GM23338 (cell line): ENCODE data around the gene GABBR1. TPM values are rescaled to one million over a fixed set of nuclear protein-coding genes. Genes with fewer than 3 reads are reported as not detected.
A peak's percentile ranks its signal among the peaks of the same experiment; 100 is the strongest.

Experiments
- ATAC-seq: fragments of 200-7000 bp; cut with Tn5 transposase; 3 replicates; pipeline ENCODE4 v1.9.1; 2020
- DNase-seq: peaks from one replicate; pipeline ENCODE4 v3.0.0-alpha.2; 2015; ENCODE audit warnings: low spot score
- H2AFZ ChIP-seq: fragments of 200-600 bp; sonication (generic); 2 replicates; pipeline ENCODE4 v1.8.0; 2016; ENCODE audit warnings: antibody characterized with exemption, mild to moderate bottlenecking, moderate library complexity
- H3F3A ChIP-seq: fragments of 200-600 bp; sonication (generic); replicated peaks from 2 replicates; pipeline ENCODE4 v1.8.0; 2017; ENCODE audit warnings: antibody characterized with exemption, mixed run types, low read depth
- H3K27ac ChIP-seq: fragments of 200-600 bp; sonication (generic); 2 replicates; pipeline ENCODE4 v1.6.1; 2016; ENCODE audit warnings: low read depth
- H3K27me3 ChIP-seq: fragments of 200-600 bp; sonication (generic); 2 replicates; pipeline ENCODE4 v1.8.0; 2016; ENCODE audit warnings: mild to moderate bottlenecking, mixed run types, moderate library complexity; ENCODE audit not compliant: insufficient read depth
- H3K36me3 ChIP-seq: fragments of 200-600 bp; sonication (generic); 2 replicates; pipeline ENCODE4 v1.8.0; 2016; ENCODE audit warnings: mild to moderate bottlenecking; ENCODE audit not compliant: insufficient read depth
- H3K4me1 ChIP-seq: fragments of 200-600 bp; sonication (generic); 2 replicates; pipeline ENCODE4 v1.8.0; 2016; ENCODE audit warnings: mild to moderate bottlenecking, moderate library complexity; ENCODE audit not compliant: insufficient read depth
- H3K4me2 ChIP-seq: fragments of 200-600 bp; sonication (generic); 2 replicates; pipeline ENCODE4 v1.7.1; 2017; ENCODE audit warnings: mixed run types
- H3K4me3 ChIP-seq: fragments of 200-600 bp; sonication (generic); 2 replicates; pipeline ENCODE4 v1.6.1; 2016; ENCODE audit warnings: mixed run types
- H3K79me2 ChIP-seq: fragments of 200-600 bp; sonication (generic); replicated peaks from 2 replicates; pipeline ENCODE4 v1.8.0; 2017; ENCODE audit warnings: mild to moderate bottlenecking; ENCODE audit not compliant: insufficient read depth
- H3K9me2 ChIP-seq: fragments of 200-600 bp; sonication (generic); 2 replicates; pipeline ENCODE4 v1.8.0; 2017; ENCODE audit not compliant: insufficient read depth
- H4K20me1 ChIP-seq: fragments of 200-600 bp; sonication (generic); replicated peaks from 2 replicates; pipeline ENCODE4 v1.8.0; 2017; ENCODE audit warnings: mild to moderate bottlenecking; ENCODE audit not compliant: insufficient read depth
- H3K27ac Mint-ChIP-seq: 2 replicates; pipeline ENCODE4 v1.8.0; 2020; ENCODE audit warnings: inconsistent platforms, mild to moderate bottlenecking, moderate library complexity, mixed read lengths
- H3K27me3 Mint-ChIP-seq: 3 replicates; pipeline ENCODE4 v1.8.0; 2022; ENCODE audit warnings: low read depth, mild to moderate bottlenecking, moderate library complexity, mixed read lengths, inconsistent platforms; ENCODE audit not compliant: insufficient read depth, poor library complexity
- H3K36me3 Mint-ChIP-seq: 3 replicates; pipeline ENCODE4 v1.8.0; 2021; ENCODE audit warnings: low read depth, mild to moderate bottlenecking, inconsistent platforms, moderate library complexity, mixed read lengths
- H3K4me1 Mint-ChIP-seq: 3 replicates; pipeline ENCODE4 v1.8.0; 2020; ENCODE audit warnings: mild to moderate bottlenecking, inconsistent platforms, mixed read lengths
- H3K4me3 Mint-ChIP-seq: 3 replicates; pipeline ENCODE4 v1.8.0; 2021; ENCODE audit warnings: moderate library complexity, mild to moderate bottlenecking, inconsistent platforms, mixed read lengths
- H3K9me3 Mint-ChIP-seq: 3 replicates; pipeline ENCODE4 v1.8.0; 2020; ENCODE audit warnings: moderate library complexity, mild to moderate bottlenecking, inconsistent platforms, mixed read lengths
- EZH2 ChIP-seq: fragments of 200-600 bp; sonication (generic); IDR thresholded peaks from one replicate; pipeline ENCODE4 v1.8.0; 2017; ENCODE audit warnings: antibody characterized with exemption, mild to moderate bottlenecking, low read depth; ENCODE audit not compliant: unreplicated experiment
- EZH2phosphoT487 ChIP-seq: fragments of 200-600 bp; sonication (generic); IDR thresholded peaks from one replicate; pipeline ENCODE4 v1.8.1; 2018; ENCODE audit warnings: antibody characterized with exemption; ENCODE audit not compliant: unreplicated experiment
- JUNB ChIP-seq: IDR thresholded peaks from one replicate; pipeline ENCODE4 v1.6.1; 2016; ENCODE audit warnings: antibody characterized with exemption; ENCODE audit not compliant: unreplicated experiment
- POLR2AphosphoS5 ChIP-seq: IDR thresholded peaks from 2 replicates; pipeline ENCODE4 v1.6.1; 2016; ENCODE audit warnings: antibody characterized with exemption, low read depth
- STAT1 ChIP-seq: IDR thresholded peaks from one replicate; pipeline ENCODE4 v1.6.1; 2016; ENCODE audit warnings: antibody characterized with exemption; ENCODE audit not compliant: unreplicated experiment
- ZNF114 ChIP-seq: fragments of 250-450 bp; sonication (Bioruptor Pico); IDR thresholded peaks from 2 replicates; pipeline ENCODE4 v1.5.0; 2020; ENCODE audit warnings: mild to moderate bottlenecking, moderate library complexity
- ZNF331 ChIP-seq: fragments of 250-450 bp; sonication (Bioruptor Pico); IDR thresholded peaks from 2 replicates; pipeline ENCODE4 v1.5.0; 2020; ENCODE audit warnings: low read depth, mild to moderate bottlenecking, moderate library complexity
- polyA plus RNA-seq: library from polyadenylated mRNA; unstranded; fragments of >200 nt; fragmentation: Nextera tagmentation; extraction: Ambion mirVana; gene quantifications from 2 replicates; pipeline ENCODE4 v1.2.1, GENCODE V29; 2016
- total RNA-seq: library from RNA; depleted of rRNA; stranded (reverse); fragments of >200 nt; shearing (Covaris generic); gene quantifications from 2 replicates; pipeline ENCODE4 v1.2.3, GENCODE V29; 2014
- TF ChIP-seq, protein P1 (sequence below): IDR thresholded peaks from one replicate; pipeline ENCODE4 v1.6.1; 2018; ENCODE audit warnings: antibody characterized with exemption; ENCODE audit not compliant: unreplicated experiment
- TF ChIP-seq, protein P2 (sequence below): fragments of 250-450 bp; sonication (Bioruptor Pico); IDR thresholded peaks from 2 replicates; pipeline ENCODE4 v1.5.0; 2020; ENCODE audit warnings: mild to moderate bottlenecking, moderate library complexity
- TF ChIP-seq, protein P3 (sequence below): IDR thresholded peaks from 2 replicates; pipeline ENCODE4 v1.6.1; 2016; ENCODE audit warnings: antibody characterized with exemption

Gene GABBR1
- total and polyA plus RNA-seq, 2 experiments from 2014 or later, result 42.8 to 78.9 TPM

DNA sequence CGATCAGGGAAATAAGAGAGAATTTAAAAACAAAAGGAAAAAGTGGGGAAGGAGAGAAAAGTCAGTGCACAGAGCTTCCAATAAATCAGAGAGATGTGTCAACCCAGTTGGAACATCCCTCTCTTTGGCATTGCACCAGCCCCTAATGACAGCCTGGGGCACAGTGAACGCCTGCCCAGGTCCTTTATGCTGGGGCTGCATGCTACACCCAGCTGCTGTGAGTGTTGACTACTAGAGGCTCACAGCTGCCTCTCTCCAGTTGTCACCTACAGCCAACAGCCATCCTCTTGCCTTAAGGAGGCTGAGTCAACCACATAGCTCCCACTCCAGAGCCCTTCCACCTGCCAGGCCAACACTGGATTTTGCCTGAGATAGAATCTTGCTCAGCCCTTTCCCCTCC, 29.1 kb downstream of the GABBR1 start:
- Mint-ChIP-seq H3K27ac (no peak overlapping the region; the same call in 1 of the 2 replicates), H3K36me3 (peaks cover 86% of the 10 kb centered on the region), H3K9me3 (no peaks in the 10 kb centered on the region), H3K4me3 (no peak overlapping the region; the same call in 2 of the 3 replicates), H3K27me3 (peaks cover 10% of the 10 kb centered on the region), H3K4me1 (peaks cover 25% of the 10 kb centered on the region)
- ATAC-seq (no peak), DNase-seq (no peak)
- peaks cover 50% of the 10 kb centered on the region for H3F3A ChIP-seq
- H3K4me2 ChIP-seq, result no peak overlapping the region
- TF ChIP-seq STAT1, result no peak
- TF ChIP-seq EZH2, result no peak
- no peaks in the 10 kb centered on the region for H3K9me2 ChIP-seq
- no peak overlapping the region for H2AFZ ChIP-seq
- H3K4me3 ChIP-seq, result no peak overlapping the region
- H3K79me2 ChIP-seq, result no peaks in the 10 kb centered on the region
- H3K4me1 ChIP-seq, result peaks cover 6% of the 10 kb centered on the region; the same call in 1 of the 2 replicates
- peak overlapping the region; percentile 74; the same call in 1 of the 2 replicates for H3K27ac ChIP-seq
- no peaks in the 10 kb centered on the region for H3K27me3 ChIP-seq
- H4K20me1 ChIP-seq, result peaks cover 16% of the 10 kb centered on the region
- H3K36me3 ChIP-seq, result peaks cover 69% of the 10 kb centered on the region

DNA sequence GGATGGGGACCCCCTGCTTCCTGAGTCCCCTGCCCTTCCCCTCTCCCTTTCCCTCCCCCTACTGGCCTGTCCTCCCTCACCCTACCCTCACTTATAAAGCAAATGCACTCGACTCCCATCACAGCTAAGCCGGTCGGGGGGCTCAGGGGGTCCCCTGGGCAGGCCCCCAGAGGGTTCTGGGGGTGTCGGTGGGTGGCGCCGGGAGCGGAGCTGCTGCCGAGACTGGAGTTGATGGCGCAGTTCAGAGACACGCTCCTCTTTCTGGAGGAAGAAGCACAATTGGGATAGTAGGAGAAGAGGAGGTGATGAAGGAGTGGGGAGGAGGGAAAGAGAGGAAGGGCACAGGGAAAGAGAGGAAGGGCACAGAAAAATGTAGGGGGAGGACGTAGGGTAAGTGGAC, 29.5 kb downstream of the GABBR1 start:
- Histone ChIP-seq H3K27me3 (no peaks in the 10 kb centered on the region), H3K4me2 (peak overlapping the region; percentile 32; the same call in 1 of the 2 replicates), H3K79me2 (no peaks in the 10 kb centered on the region), H3K36me3 (peaks cover 64% of the 10 kb centered on the region), H3K4me1 (peaks cover 6% of the 10 kb centered on the region; the same call in 1 of the 2 replicates), H3K27ac (0 out of 2 replicates have a peak overlapping the region, but pooled peaks have one; percentile 79), H3F3A (peaks cover 47% of the 10 kb centered on the region), H3K4me3 (no peak overlapping the region), H2AFZ (no peak overlapping the region), H4K20me1 (peaks cover 11% of the 10 kb centered on the region), H3K9me2 (no peaks in the 10 kb centered on the region)
- Mint-ChIP-seq H3K4me3 (no peak overlapping the region; the same call in 2 of the 3 replicates), H3K36me3 (peaks cover 81% of the 10 kb centered on the region), H3K9me3 (no peaks in the 10 kb centered on the region), H3K27ac (no peak overlapping the region), H3K27me3 (peaks cover 13% of the 10 kb centered on the region), H3K4me1 (peaks cover 28% of the 10 kb centered on the region)
- ATAC-seq (peak; percentile 9; the same call in 2 of the 3 replicates), DNase-seq (no peak)
- TF ChIP-seq ZNF114, result no peak
- TF ChIP-seq STAT1, result no peak
- TF ChIP-seq, protein P1, sequence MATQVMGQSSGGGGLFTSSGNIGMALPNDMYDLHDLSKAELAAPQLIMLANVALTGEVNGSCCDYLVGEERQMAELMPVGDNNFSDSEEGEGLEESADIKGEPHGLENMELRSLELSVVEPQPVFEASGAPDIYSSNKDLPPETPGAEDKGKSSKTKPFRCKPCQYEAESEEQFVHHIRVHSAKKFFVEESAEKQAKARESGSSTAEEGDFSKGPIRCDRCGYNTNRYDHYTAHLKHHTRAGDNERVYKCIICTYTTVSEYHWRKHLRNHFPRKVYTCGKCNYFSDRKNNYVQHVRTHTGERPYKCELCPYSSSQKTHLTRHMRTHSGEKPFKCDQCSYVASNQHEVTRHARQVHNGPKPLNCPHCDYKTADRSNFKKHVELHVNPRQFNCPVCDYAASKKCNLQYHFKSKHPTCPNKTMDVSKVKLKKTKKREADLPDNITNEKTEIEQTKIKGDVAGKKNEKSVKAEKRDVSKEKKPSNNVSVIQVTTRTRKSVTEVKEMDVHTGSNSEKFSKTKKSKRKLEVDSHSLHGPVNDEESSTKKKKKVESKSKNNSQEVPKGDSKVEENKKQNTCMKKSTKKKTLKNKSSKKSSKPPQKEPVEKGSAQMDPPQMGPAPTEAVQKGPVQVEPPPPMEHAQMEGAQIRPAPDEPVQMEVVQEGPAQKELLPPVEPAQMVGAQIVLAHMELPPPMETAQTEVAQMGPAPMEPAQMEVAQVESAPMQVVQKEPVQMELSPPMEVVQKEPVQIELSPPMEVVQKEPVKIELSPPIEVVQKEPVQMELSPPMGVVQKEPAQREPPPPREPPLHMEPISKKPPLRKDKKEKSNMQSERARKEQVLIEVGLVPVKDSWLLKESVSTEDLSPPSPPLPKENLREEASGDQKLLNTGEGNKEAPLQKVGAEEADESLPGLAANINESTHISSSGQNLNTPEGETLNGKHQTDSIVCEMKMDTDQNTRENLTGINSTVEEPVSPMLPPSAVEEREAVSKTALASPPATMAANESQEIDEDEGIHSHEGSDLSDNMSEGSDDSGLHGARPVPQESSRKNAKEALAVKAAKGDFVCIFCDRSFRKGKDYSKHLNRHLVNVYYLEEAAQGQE, result no peak
- TF ChIP-seq JUNB, result no peak
- TF ChIP-seq EZH2, result no peak
- TF ChIP-seq EZH2phosphoT487, result no peak
- no peak for TF ChIP-seq ZNF331 (CRISPR knock-in tag)
- no peak for TF ChIP-seq POLR2AphosphoS5
- TF ChIP-seq, protein P2, sequence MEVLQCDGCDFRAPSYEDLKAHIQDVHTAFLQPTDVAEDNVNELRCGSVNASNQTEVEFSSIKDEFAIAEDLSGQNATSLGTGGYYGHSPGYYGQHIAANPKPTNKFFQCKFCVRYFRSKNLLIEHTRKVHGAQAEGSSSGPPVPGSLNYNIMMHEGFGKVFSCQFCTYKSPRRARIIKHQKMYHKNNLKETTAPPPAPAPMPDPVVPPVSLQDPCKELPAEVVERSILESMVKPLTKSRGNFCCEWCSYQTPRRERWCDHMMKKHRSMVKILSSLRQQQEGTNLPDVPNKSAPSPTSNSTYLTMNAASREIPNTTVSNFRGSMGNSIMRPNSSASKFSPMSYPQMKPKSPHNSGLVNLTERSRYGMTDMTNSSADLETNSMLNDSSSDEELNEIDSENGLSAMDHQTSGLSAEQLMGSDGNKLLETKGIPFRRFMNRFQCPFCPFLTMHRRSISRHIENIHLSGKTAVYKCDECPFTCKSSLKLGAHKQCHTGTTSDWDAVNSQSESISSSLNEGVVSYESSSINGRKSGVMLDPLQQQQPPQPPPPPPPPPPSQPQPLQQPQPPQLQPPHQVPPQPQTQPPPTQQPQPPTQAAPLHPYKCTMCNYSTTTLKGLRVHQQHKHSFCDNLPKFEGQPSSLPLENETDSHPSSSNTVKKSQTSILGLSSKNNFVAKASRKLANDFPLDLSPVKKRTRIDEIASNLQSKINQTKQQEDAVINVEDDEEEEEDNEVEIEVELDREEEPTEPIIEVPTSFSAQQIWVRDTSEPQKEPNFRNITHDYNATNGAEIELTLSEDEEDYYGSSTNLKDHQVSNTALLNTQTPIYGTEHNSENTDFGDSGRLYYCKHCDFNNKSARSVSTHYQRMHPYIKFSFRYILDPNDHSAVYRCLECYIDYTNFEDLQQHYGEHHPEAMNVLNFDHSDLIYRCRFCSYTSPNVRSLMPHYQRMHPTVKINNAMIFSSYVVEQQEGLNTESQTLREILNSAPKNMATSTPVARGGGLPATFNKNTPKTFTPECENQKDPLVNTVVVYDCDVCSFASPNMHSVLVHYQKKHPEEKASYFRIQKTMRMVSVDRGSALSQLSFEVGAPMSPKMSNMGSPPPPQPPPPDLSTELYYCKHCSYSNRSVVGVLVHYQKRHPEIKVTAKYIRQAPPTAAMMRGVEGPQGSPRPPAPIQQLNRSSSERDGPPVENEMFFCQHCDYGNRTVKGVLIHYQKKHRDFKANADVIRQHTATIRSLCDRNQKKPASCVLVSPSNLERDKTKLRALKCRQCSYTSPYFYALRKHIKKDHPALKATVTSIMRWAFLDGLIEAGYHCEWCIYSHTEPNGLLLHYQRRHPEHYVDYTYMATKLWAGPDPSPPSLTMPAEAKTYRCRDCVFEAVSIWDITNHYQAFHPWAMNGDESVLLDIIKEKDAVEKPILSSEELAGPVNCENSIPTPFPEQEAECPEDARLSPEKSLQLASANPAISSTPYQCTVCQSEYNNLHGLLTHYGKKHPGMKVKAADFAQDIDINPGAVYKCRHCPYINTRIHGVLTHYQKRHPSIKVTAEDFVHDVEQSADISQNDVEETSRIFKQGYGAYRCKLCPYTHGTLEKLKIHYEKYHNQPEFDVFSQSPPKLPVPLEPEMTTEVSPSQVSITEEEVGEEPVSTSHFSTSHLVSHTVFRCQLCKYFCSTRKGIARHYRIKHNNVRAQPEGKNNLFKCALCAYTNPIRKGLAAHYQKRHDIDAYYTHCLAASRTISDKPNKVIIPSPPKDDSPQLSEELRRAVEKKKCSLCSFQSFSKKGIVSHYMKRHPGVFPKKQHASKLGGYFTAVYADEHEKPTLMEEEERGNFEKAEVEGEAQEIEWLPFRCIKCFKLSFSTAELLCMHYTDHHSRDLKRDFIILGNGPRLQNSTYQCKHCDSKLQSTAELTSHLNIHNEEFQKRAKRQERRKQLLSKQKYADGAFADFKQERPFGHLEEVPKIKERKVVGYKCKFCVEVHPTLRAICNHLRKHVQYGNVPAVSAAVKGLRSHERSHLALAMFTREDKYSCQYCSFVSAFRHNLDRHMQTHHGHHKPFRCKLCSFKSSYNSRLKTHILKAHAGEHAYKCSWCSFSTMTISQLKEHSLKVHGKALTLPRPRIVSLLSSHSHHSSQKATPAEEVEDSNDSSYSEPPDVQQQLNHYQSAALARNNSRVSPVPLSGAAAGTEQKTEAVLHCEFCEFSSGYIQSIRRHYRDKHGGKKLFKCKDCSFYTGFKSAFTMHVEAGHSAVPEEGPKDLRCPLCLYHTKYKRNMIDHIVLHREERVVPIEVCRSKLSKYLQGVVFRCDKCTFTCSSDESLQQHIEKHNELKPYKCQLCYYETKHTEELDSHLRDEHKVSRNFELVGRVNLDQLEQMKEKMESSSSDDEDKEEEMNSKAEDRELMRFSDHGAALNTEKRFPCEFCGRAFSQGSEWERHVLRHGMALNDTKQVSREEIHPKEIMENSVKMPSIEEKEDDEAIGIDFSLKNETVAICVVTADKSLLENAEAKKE, result no peak
- TF ChIP-seq, protein P3, sequence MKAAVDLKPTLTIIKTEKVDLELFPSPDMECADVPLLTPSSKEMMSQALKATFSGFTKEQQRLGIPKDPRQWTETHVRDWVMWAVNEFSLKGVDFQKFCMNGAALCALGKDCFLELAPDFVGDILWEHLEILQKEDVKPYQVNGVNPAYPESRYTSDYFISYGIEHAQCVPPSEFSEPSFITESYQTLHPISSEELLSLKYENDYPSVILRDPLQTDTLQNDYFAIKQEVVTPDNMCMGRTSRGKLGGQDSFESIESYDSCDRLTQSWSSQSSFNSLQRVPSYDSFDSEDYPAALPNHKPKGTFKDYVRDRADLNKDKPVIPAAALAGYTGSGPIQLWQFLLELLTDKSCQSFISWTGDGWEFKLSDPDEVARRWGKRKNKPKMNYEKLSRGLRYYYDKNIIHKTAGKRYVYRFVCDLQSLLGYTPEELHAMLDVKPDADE, result no peak
